ENCODE results near the gene SYTL2. TPM values are rescaled to one million over a fixed set of nuclear protein-coding genes. Genes with fewer than 3 reads are reported as not detected.

Gene SYTL2
- total RNA-seq, 1 experiment from 2014 or later, result 57.1 TPM

GRCh38 chr11:85815186-85815931 is 4.4 kb upstream of the SYTL2 start:
- Histone ChIP-seq H3F3A (ENCODE audit: low read length, unreplicated experiment) (peaks cover 22% of the 10 kb centered on the region), H3K27me3 (ENCODE audit: low read length) (no peaks in the 10 kb centered on the region), H3K9ac (ENCODE audit: low read length) (peak overlapping the region; percentile 77), H3K4me3 (ENCODE audit: low read length) (peak overlapping the region; percentile 31; the same call in 1 of the 2 replicates), H3K27ac (ENCODE audit: low read length) (peak overlapping the region; percentile 96), H3K9me2 (replicated peaks; ENCODE audit: low read length) (no peaks in the 10 kb centered on the region), H3K9me3 (ENCODE audit: low read length) (no peaks in the 10 kb centered on the region), H3K4me2 (ENCODE audit: low read length) (peak overlapping the region; percentile 72), H3K79me2 (ENCODE audit: low read length) (peaks cover 4% of the 10 kb centered on the region), H3K4me1 (ENCODE audit: insufficient read depth, low read length) (peaks cover 53% of the 10 kb centered on the region), H4K20me1 (ENCODE audit: low read length) (no peaks in the 10 kb centered on the region), H2AFZ (ENCODE audit: low read length) (no peak overlapping the region), H3K36me3 (ENCODE audit: low read depth, low read length) (no peaks in the 10 kb centered on the region)
- CTCF ChIA-PET, result interaction anchor here (0.6 to 1.4 kb wide), 2 partner anchors 11 to 116 kb away, joined by 4 read pairs; no protein-coding TSS in a partner anchor
- BruUV-seq (replicated peaks), result no TSS peak
- intact Hi-C loops (cut with micrococcal nuclease), result no loop called here
- TF ChIP-seq EZH2phosphoT487 (IDR thresholded peaks at IDR 0.05; ENCODE audit: borderline replicate concordance, low read length) (no peak), CTCF (conservative IDR thresholded peaks at IDR 0.05; ENCODE audit: low read depth, low read length) (no peak), EZH2 (IDR thresholded peaks at IDR 0.05; ENCODE audit: low read length, unreplicated experiment) (no peak)
- peak; percentile 41 for ATAC-seq
- POLR2A ChIA-PET (ENCODE audit: unreplicated experiment), result interaction anchor here (0.6 kb wide), 3 partner anchors 26 to 1120 kb away, joined by 3 to 5 read pairs (median 3); no protein-coding TSS in a partner anchor
- DNase-seq, result peak; percentile 89

- Histone ChIP-seq H3K27ac (ENCODE audit: low read length) (peak overlapping the region; percentile 96), H3K36me3 (ENCODE audit: low read depth, low read length) (no peaks in the 10 kb centered on the region), H3K9me3 (ENCODE audit: low read length) (no peaks in the 10 kb centered on the region), H2AFZ (ENCODE audit: low read length) (no peak overlapping the region), H3K79me2 (ENCODE audit: low read length) (peaks cover 21% of the 10 kb centered on the region), H4K20me1 (ENCODE audit: low read length) (no peaks in the 10 kb centered on the region), H3K27me3 (ENCODE audit: low read length) (no peaks in the 10 kb centered on the region), H3K4me3 (ENCODE audit: low read length) (no peak overlapping the region), H3K9ac (ENCODE audit: low read length) (peak overlapping the region; percentile 77; the same call in 1 of the 2 replicates), H3K4me1 (ENCODE audit: insufficient read depth, low read length) (peaks cover 70% of the 10 kb centered on the region), H3K9me2 (replicated peaks; ENCODE audit: low read length) (no peaks in the 10 kb centered on the region), H3F3A (ENCODE audit: low read length, unreplicated experiment) (peaks cover 22% of the 10 kb centered on the region), H3K4me2 (ENCODE audit: low read length) (peak overlapping the region; percentile 72)
- BruUV-seq (replicated peaks), result no TSS peak
- TF ChIP-seq EZH2phosphoT487 (IDR thresholded peaks at IDR 0.05; ENCODE audit: borderline replicate concordance, low read length), result no peak
- intact Hi-C loops (cut with micrococcal nuclease), result loop anchor here (5.0 kb wide), 1 partner anchor 34 kb away; no protein-coding TSS in a partner anchor
- DNase-seq, result peak; percentile 72
- no peak for ATAC-seq
- ChIA-PET POLR2A (ENCODE audit: unreplicated experiment) (no interaction called here), CTCF (interaction anchor here (0.5 to 1.4 kb wide), 2 partner anchors 13 to 297 kb away, joined by 3 to 4 read pairs; no protein-coding TSS in a partner anchor)
These were observed 2.8 kb upstream of the SYTL2 start for GRCh38 chr11:85813721-85814120.

GRCh38 chr11:85811624-85812023 is 683 bp upstream of the SYTL2 start:
- ATAC-seq (no peak), DNase-seq (no peak)
- Histone ChIP-seq H3K9ac (ENCODE audit: low read length) (peak overlapping the region; percentile 66), H3K9me3 (ENCODE audit: low read length) (no peaks in the 10 kb centered on the region), H3K4me3 (ENCODE audit: low read length) (peak overlapping the region; percentile 77), H4K20me1 (ENCODE audit: low read length) (no peaks in the 10 kb centered on the region), H3K36me3 (ENCODE audit: low read depth, low read length) (no peaks in the 10 kb centered on the region), H3K27me3 (ENCODE audit: low read length) (no peaks in the 10 kb centered on the region), H3K4me2 (ENCODE audit: low read length) (peak overlapping the region; percentile 97), H3F3A (ENCODE audit: low read length, unreplicated experiment) (peaks cover 22% of the 10 kb centered on the region), H2AFZ (ENCODE audit: low read length) (peak overlapping the region; percentile 95), H3K4me1 (ENCODE audit: insufficient read depth, low read length) (peaks cover 66% of the 10 kb centered on the region), H3K79me2 (ENCODE audit: low read length) (peaks cover 37% of the 10 kb centered on the region), H3K27ac (ENCODE audit: low read length) (peak overlapping the region; percentile 18), H3K9me2 (replicated peaks; ENCODE audit: low read length) (no peaks in the 10 kb centered on the region)
- intact Hi-C loops (cut with micrococcal nuclease), result loop anchor here (2.0 to 5.0 kb wide), 2 partner anchors 17 to 36 kb away; no protein-coding TSS in a partner anchor
- no peak for TF ChIP-seq EZH2 (IDR thresholded peaks at IDR 0.05; ENCODE audit: low read length, unreplicated experiment)
- no peak for TF ChIP-seq EZH2phosphoT487 (IDR thresholded peaks at IDR 0.05; ENCODE audit: borderline replicate concordance, low read length)
- no peak for TF ChIP-seq CTCF (conservative IDR thresholded peaks at IDR 0.05; ENCODE audit: low read depth, low read length)
- BruUV-seq (replicated peaks), result no TSS peak
- CTCF ChIA-PET, result no interaction called here
- POLR2A ChIA-PET (ENCODE audit: unreplicated experiment), result no interaction called here

Measured in PC-3 (cell line).